Mucosa of stomach (tissue), 1 donor: Measurements from ENCODE around the gene ORAI3.

ENCODE experiments used
- H3K27me3 ChIP-seq: one replicate; pipeline ENCODE4 v1.7.0; 2013; ENCODE audit warnings: mild to moderate bottlenecking, low read length; ENCODE audit not compliant: control insufficient read depth, insufficient read depth
- H3K36me3 ChIP-seq: one replicate; pipeline ENCODE4 v1.7.0; 2013; ENCODE audit warnings: low read length; ENCODE audit not compliant: control insufficient read depth, insufficient read depth
- H3K4me1 ChIP-seq: one replicate; pipeline ENCODE4 v1.7.0; 2013; ENCODE audit warnings: mild to moderate bottlenecking, low read length; ENCODE audit not compliant: control insufficient read depth, insufficient read depth
- H3K4me3 ChIP-seq: one replicate; pipeline ENCODE4 v1.7.0; 2013; ENCODE audit warnings: low read length
- H3K9ac ChIP-seq: one replicate; pipeline ENCODE4 v1.7.0; 2013; ENCODE audit warnings: mild to moderate bottlenecking, low read length, moderate library complexity
- H3K9me3 ChIP-seq: one replicate; pipeline ENCODE4 v1.7.0; 2013; ENCODE audit warnings: mild to moderate bottlenecking, low read length, moderate library complexity; ENCODE audit not compliant: control insufficient read depth
- donor health status: Pancreatic carcinoma.

Gene ORAI3

GRCh38 chr16:30983289-30983889, 34.5 kb downstream of the ORAI3 start:
- Histone ChIP-seq H3K4me1 (peaks cover 5% of the 10 kb centered on the region), H3K36me3 (peaks cover 5% of the 10 kb centered on the region), H3K27me3 (no peaks in the 10 kb centered on the region), H3K4me3 (no peak overlapping the region), H3K9ac (no peak overlapping the region), H3K9me3 (no peaks in the 10 kb centered on the region)

GRCh38 chr16:30983898-30984610, 35.2 kb downstream of the ORAI3 start:
- H3K36me3 ChIP-seq, result peaks cover 5% of the 10 kb centered on the region
- peaks cover 5% of the 10 kb centered on the region for H3K4me1 ChIP-seq
- no peaks in the 10 kb centered on the region for H3K9me3 ChIP-seq
- H3K4me3 ChIP-seq, result no peak overlapping the region
- H3K27me3 ChIP-seq, result no peaks in the 10 kb centered on the region
- H3K9ac ChIP-seq, result no peak overlapping the region

DNA sequence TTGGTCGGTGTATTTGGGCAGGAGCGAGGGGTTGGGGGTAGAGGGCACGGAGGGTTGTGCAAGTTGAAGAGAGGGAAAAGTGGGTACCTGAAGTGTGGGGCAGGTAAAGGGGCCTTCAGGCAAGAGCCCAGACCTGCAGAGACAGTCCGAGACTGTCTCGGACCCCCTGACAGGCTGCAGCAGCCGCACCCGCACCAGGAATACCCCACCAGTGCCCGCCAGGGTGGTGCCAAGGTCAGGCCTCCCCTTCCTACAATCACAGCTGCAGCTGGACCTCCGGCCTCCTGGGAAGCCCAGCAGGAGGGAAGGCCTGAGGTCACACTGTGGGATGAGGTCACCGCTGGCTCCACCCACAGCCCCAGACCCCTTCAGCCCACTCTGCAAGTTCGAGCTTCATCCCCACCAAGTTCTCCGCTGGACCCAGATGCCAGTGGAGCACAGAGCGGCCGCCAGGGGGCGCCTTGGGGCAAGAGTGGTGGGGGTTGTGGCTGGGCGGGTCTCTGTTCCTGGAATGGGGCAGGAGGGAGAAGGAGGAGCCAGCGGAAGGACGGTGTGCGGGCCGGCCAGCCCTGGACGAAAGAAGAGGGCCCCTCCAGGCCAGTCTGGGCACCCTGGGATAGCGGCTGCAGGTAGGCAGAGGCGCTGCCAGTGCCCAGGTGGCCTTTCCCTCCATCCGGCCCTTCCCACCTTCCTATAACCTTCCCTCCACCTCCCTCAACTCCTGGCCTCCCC, 36.0 kb downstream of the ORAI3 start, which contains the start of gene HSD3B7:
TSS of gene HSD3B7 (plus strand) at position 539 of the 732 bp plus-strand sequence. CDS start 452 bp downstream, outside the sequence.
- H3K9me3 ChIP-seq, result no peaks in the 10 kb centered on the region
- H3K9ac ChIP-seq, result peak within 1 kb of the TSS; percentile 76
- H3K36me3 ChIP-seq, result peaks cover 5% of the 10 kb centered on the region
- peak within 1 kb of the TSS; percentile 50 for H3K4me3 ChIP-seq
- peaks cover 5% of the 10 kb centered on the region for H3K4me1 ChIP-seq
- no peaks in the 10 kb centered on the region for H3K27me3 ChIP-seq

GRCh38 chr16:30985401-30986128, 36.7 kb downstream of the ORAI3 start:
- Histone ChIP-seq H3K4me3 (peak overlapping the region; percentile 50), H3K4me1 (peaks cover 5% of the 10 kb centered on the region), H3K27me3 (no peaks in the 10 kb centered on the region), H3K9ac (peak overlapping the region; percentile 76), H3K9me3 (no peaks in the 10 kb centered on the region), H3K36me3 (peaks cover 5% of the 10 kb centered on the region)

GRCh38 chr16:30986129-30986991, 37.5 kb downstream of the ORAI3 start:
- peaks cover 5% of the 10 kb centered on the region for H3K36me3 ChIP-seq
- H3K27me3 ChIP-seq, result no peaks in the 10 kb centered on the region
- no peak overlapping the region for H3K4me3 ChIP-seq
- no peaks in the 10 kb centered on the region for H3K9me3 ChIP-seq
- H3K9ac ChIP-seq, result no peak overlapping the region
- peaks cover 5% of the 10 kb centered on the region for H3K4me1 ChIP-seq

- Histone ChIP-seq H3K27me3 (no peaks in the 10 kb centered on the region), H3K9ac (no peak overlapping the region), H3K9me3 (no peaks in the 10 kb centered on the region), H3K4me1 (peaks cover 5% of the 10 kb centered on the region), H3K36me3 (peaks cover 5% of the 10 kb centered on the region), H3K4me3 (no peak overlapping the region)
Measured at GRCh38 chr16:30987581-30988190, 38.8 kb downstream of the ORAI3 start.

GRCh38 chr16:30989469-30990047, 40.7 kb downstream of the ORAI3 start:
- no peak overlapping the region for H3K9ac ChIP-seq
- H3K27me3 ChIP-seq, result no peaks in the 10 kb centered on the region
- peaks cover 5% of the 10 kb centered on the region for H3K4me1 ChIP-seq
- no peak overlapping the region for H3K4me3 ChIP-seq
- no peaks in the 10 kb centered on the region for H3K9me3 ChIP-seq
- no peaks in the 10 kb centered on the region for H3K36me3 ChIP-seq

DNA sequence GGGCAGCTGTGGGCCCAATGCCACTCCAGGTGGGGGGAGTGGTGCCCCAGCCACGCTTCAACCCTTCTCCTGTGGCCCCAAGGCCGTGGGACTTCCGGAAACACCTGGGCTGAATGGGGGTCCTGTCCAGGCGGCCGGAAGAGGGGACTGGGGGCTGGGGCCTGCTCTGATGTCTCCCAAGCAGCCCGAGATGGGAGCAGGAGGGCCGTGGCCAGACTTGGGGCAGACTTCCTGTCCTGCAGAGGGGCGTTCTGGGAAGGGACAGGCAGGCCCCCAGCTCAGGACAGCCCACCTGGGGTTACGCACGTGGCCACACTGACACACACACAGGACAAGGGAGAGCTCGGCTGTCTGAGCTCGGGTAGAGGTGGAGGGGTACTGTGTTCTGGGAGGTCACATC, 41.2 kb downstream of the ORAI3 start:
- Histone ChIP-seq H3K27me3 (no peaks in the 10 kb centered on the region), H3K4me3 (no peak overlapping the region), H3K4me1 (peaks cover 5% of the 10 kb centered on the region), H3K9ac (no peak overlapping the region), H3K9me3 (no peaks in the 10 kb centered on the region), H3K36me3 (no peaks in the 10 kb centered on the region)

DNA sequence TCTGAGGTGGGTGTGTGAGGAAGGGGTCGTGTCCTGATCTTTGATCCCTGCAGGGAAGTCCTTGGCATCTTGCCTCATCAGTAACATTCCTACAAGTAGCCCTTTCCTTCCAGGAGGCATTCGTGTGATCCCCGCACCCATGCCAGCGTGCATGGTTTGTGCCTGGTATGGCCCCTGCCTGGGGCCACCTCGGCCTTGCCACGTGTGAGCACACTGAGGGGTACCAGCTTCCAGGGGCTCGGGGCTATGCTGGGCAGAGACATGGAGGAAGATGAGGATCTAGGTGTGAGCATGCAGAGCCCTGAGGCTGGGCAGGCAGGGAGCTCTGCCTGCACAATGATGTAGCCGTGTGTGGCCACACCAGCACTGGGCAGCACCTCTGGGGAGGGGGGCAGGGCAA, 42.2 kb downstream of the ORAI3 start:
- no peak overlapping the region for H3K9ac ChIP-seq
- no peak overlapping the region for H3K4me3 ChIP-seq
- no peaks in the 10 kb centered on the region for H3K9me3 ChIP-seq
- H3K27me3 ChIP-seq, result no peaks in the 10 kb centered on the region
- H3K36me3 ChIP-seq, result no peaks in the 10 kb centered on the region
- no peaks in the 10 kb centered on the region for H3K4me1 ChIP-seq

GRCh38 chr16:30992276-30992780, 43.5 kb downstream of the ORAI3 start:
- H3K9me3 ChIP-seq, result no peaks in the 10 kb centered on the region
- no peak overlapping the region for H3K9ac ChIP-seq
- H3K27me3 ChIP-seq, result peaks cover 11% of the 10 kb centered on the region
- peaks cover 10% of the 10 kb centered on the region for H3K4me1 ChIP-seq
- H3K36me3 ChIP-seq, result no peaks in the 10 kb centered on the region
- H3K4me3 ChIP-seq, result no peak overlapping the region
